Measurements from ENCODE around the gene FRK. TPM values are rescaled to one million over a fixed set of nuclear protein-coding genes. Genes with fewer than 3 reads are reported as not detected.

FRK gene
- total RNA-seq, 2 experiments from 2014 or later, result not detected

GRCh38 chr6:115887891-115888290, 172.8 kb downstream of the FRK start:
- POLR2A ChIA-PET, result no interaction called here
- no peak overlapping the region for H3K27ac Mint-ChIP-seq
- H3K9me3 ChIP-seq (ENCODE audit: control insufficient read depth in 1 of 2, insufficient read depth in 1 of 2, low read length in 2 of 2), result peaks cover 0 to 3% of the 10 kb centered on the region in 2 experiments
- H3K36me3 Mint-ChIP-seq (ENCODE audit: low read depth), result no peaks in the 10 kb centered on the region
- no peak overlapping the region for H3K27ac ChIP-seq (ENCODE audit: low read depth in 1 of 2, low read length in 2 of 2)
- no peaks in the 10 kb centered on the region for H3K9me3 Mint-ChIP-seq
- intact Hi-C loops (cut with DNase I, micrococcal nuclease), result no loop called here
- H3K4me3 Mint-ChIP-seq, result no peak overlapping the region
- no peak for DNase-seq
- no peaks in the 10 kb centered on the region for H3K27me3 Mint-ChIP-seq
- H3K36me3 ChIP-seq (ENCODE audit: insufficient read depth, low read length), result no peaks in the 10 kb centered on the region
- TF ChIP-seq CTCF (IDR thresholded peaks at IDR 0.05), result no peak
- no peaks in the 10 kb centered on the region for H3K27me3 ChIP-seq (ENCODE audit: control insufficient read depth in 1 of 2, insufficient read depth in 2 of 2, low read length in 2 of 2)
- CTCF ChIA-PET, result no interaction called here
- ATAC-seq (ENCODE audit: poor library complexity), result no peak
- H3K4me1 ChIP-seq (ENCODE audit: insufficient read depth, low read length), result no peaks in the 10 kb centered on the region
- H3K4me1 Mint-ChIP-seq (ENCODE audit: low read depth), result no peaks in the 10 kb centered on the region
- no peak overlapping the region for H3K4me3 ChIP-seq (ENCODE audit: low read length)

GRCh38 chr6:115885636-115886366, 174.9 kb downstream of the FRK start:
- H3K27ac ChIP-seq (ENCODE audit: low read depth in 1 of 2, low read length in 2 of 2), result no peak overlapping the region
- H3K27me3 ChIP-seq (ENCODE audit: control insufficient read depth in 1 of 2, insufficient read depth in 2 of 2, low read length in 2 of 2), result no peaks in the 10 kb centered on the region
- no peak for ATAC-seq (ENCODE audit: poor library complexity)
- ChIA-PET POLR2A (no interaction called here), CTCF (no interaction called here)
- peaks cover 0 to 3% of the 10 kb centered on the region in 2 experiments for H3K9me3 ChIP-seq (ENCODE audit: control insufficient read depth in 1 of 2, insufficient read depth in 1 of 2, low read length in 2 of 2)
- no peak overlapping the region for H3K27ac Mint-ChIP-seq
- no peak for TF ChIP-seq CTCF (IDR thresholded peaks at IDR 0.05)
- no peaks in the 10 kb centered on the region for H3K36me3 ChIP-seq (ENCODE audit: insufficient read depth, low read length)
- no peaks in the 10 kb centered on the region for H3K4me1 Mint-ChIP-seq (ENCODE audit: low read depth)
- H3K36me3 Mint-ChIP-seq (ENCODE audit: low read depth), result no peaks in the 10 kb centered on the region
- intact Hi-C loops (cut with DNase I, micrococcal nuclease), result no loop called here
- DNase-seq, result no peak
- no peaks in the 10 kb centered on the region for H3K9me3 Mint-ChIP-seq
- H3K4me3 Mint-ChIP-seq, result no peak overlapping the region
- H3K27me3 Mint-ChIP-seq, result no peaks in the 10 kb centered on the region
- no peaks in the 10 kb centered on the region for H3K4me1 ChIP-seq (ENCODE audit: insufficient read depth, low read length)
- no peak overlapping the region for H3K4me3 ChIP-seq (ENCODE audit: low read length)

GRCh38 chr6:115882771-115883170, 177.9 kb downstream of the FRK start:
- POLR2A ChIA-PET, result no interaction called here
- intact Hi-C loops (cut with DNase I, micrococcal nuclease), result no loop called here

More at GRCh38 chr6:115882771-115883170, 177.9 kb downstream of the FRK start:
- Mint-ChIP-seq H3K27me3 (no peaks in the 10 kb centered on the region), H3K36me3 (ENCODE audit: low read depth) (no peaks in the 10 kb centered on the region), H3K4me3 (no peak overlapping the region), H3K9me3 (no peaks in the 10 kb centered on the region), H3K4me1 (ENCODE audit: low read depth) (no peaks in the 10 kb centered on the region), H3K27ac (no peak overlapping the region)
- TF ChIP-seq CTCF (IDR thresholded peaks at IDR 0.05), result no peak
- Histone ChIP-seq H3K27me3 (ENCODE audit: control insufficient read depth in 1 of 2, insufficient read depth in 2 of 2, low read length in 2 of 2) (no peaks in the 10 kb centered on the region), H3K9me3 (ENCODE audit: control insufficient read depth in 1 of 2, insufficient read depth in 1 of 2, low read length in 2 of 2) (no peaks in the 10 kb centered on the region), H3K4me3 (ENCODE audit: low read length) (no peak overlapping the region), H3K27ac (ENCODE audit: low read depth in 1 of 2, low read length in 2 of 2) (no peak overlapping the region), H3K36me3 (ENCODE audit: insufficient read depth, low read length) (no peaks in the 10 kb centered on the region), H3K4me1 (ENCODE audit: insufficient read depth, low read length) (no peaks in the 10 kb centered on the region)
- no peak for ATAC-seq (ENCODE audit: poor library complexity)
- CTCF ChIA-PET, result no interaction called here
- no peak for DNase-seq
